Neural cell (in vitro differentiated cells): ENCODE measurements around the gene FETUB. TPM values are rescaled to one million over a fixed set of nuclear protein-coding genes. Genes with fewer than 3 reads are reported as not detected.

Experiments used
- H2AFZ ChIP-seq: fragments of 200-600, 300-800 bp; sonication (generic), shearing (Covaris generic); 2 replicates; pipeline ENCODE4 v1.6.0; 2014; ENCODE audit warnings: low read depth, mild to moderate bottlenecking, antibody characterized with exemption, low read length, moderate library complexity
- H3F3A ChIP-seq: fragments of 200-600 bp; shearing (Covaris generic); 2 replicates; pipeline ENCODE4 v1.6.1; 2016; ENCODE audit warnings: mild to moderate bottlenecking, moderate library complexity, mixed read lengths, antibody characterized with exemption, low read length; ENCODE audit not compliant: insufficient read depth, poor library complexity, severe bottlenecking
- H3K27ac ChIP-seq: fragments of 200-600, 300-800 bp; sonication (generic), shearing (Covaris generic); 2 replicates; pipeline ENCODE4 v1.5.1; 2014; ENCODE audit warnings: mild to moderate bottlenecking, low read length, moderate library complexity
- H3K27me3 ChIP-seq: fragments of 300-800, 200-600 bp; sonication (generic), shearing (Covaris generic); 2 replicates; pipeline ENCODE4 v1.6.0; 2014; ENCODE audit warnings: mild to moderate bottlenecking, low read depth, low read length, moderate library complexity; ENCODE audit not compliant: insufficient read depth
- H3K36me3 ChIP-seq: fragments of 300-800, 200-600 bp; sonication (generic), shearing (Covaris generic); 2 replicates; pipeline ENCODE4 v1.5.1; 2014; ENCODE audit warnings: mild to moderate bottlenecking, antibody characterized with exemption, low read length, moderate library complexity; ENCODE audit not compliant: insufficient read depth
- H3K4me2 ChIP-seq: fragments of 300-800, 200-600 bp; sonication (generic), shearing (Covaris generic); 2 replicates; pipeline ENCODE4 v1.6.0; 2014; ENCODE audit warnings: mild to moderate bottlenecking, low read length
- H3K4me3 ChIP-seq: fragments of 300-800, 200-600 bp; sonication (generic), shearing (Covaris generic); 2 replicates; pipeline ENCODE4 v1.5.1; 2014; ENCODE audit warnings: mild to moderate bottlenecking, low read length, moderate library complexity
- H3K79me2 ChIP-seq: fragments of 200-600 bp; shearing (Covaris generic); replicated peaks from 2 replicates; pipeline ENCODE4 v1.6.0; 2014; ENCODE audit warnings: mild to moderate bottlenecking, low read length, moderate library complexity; ENCODE audit not compliant: insufficient read depth
- H3K9ac ChIP-seq: fragments of 300-800, 200-600 bp; sonication (generic), shearing (Covaris generic); 2 replicates; pipeline ENCODE4 v1.6.1; 2016; ENCODE audit warnings: mild to moderate bottlenecking, low read length, mixed read lengths
- H3K9me2 ChIP-seq: fragments of 200-600 bp; shearing (Covaris generic); 2 replicates; pipeline ENCODE4 v1.6.1; 2016; ENCODE audit warnings: mild to moderate bottlenecking, low read length, mixed read lengths; ENCODE audit not compliant: insufficient read depth
- H3K9me3 ChIP-seq: fragments of 200-600, 300-800 bp; sonication (generic), shearing (Covaris generic); 2 replicates; pipeline ENCODE4 v1.6.1; 2016; ENCODE audit warnings: mild to moderate bottlenecking, mixed run types, low read length, moderate library complexity, mixed read lengths
- H4K20me1 ChIP-seq: fragments of 200-600 bp; shearing (Covaris generic); 2 replicates; pipeline ENCODE4 v1.6.1; 2016; ENCODE audit warnings: mild to moderate bottlenecking, mixed run types; ENCODE audit not compliant: insufficient read depth
- CTCF ChIP-seq: fragments of 450-650 bp; IDR thresholded peaks from 2 replicates; pipeline ENCODE4 v1.5.1; 2014; ENCODE audit warnings: antibody characterized with exemption, mild to moderate bottlenecking, moderate library complexity; ENCODE audit not compliant: poor library complexity, severe bottlenecking
- EP300 ChIP-seq: fragments of 450-650 bp; conservative IDR thresholded peaks from 2 replicates; pipeline ENCODE4 v1.6.1; 2014; ENCODE audit warnings: antibody characterized with exemption, mild to moderate bottlenecking, moderate library complexity; ENCODE audit not compliant: poor library complexity, severe bottlenecking
- EZH2 ChIP-seq: fragments of 200-600, 300-800 bp; shearing (Covaris generic), sonication (generic); IDR thresholded peaks from 2 replicates; pipeline ENCODE4 v1.6.1; 2014; ENCODE audit warnings: antibody characterized with exemption, low read length, borderline replicate concordance, mild to moderate bottlenecking; ENCODE audit not compliant: insufficient read depth, poor library complexity, severe bottlenecking
- MXI1 ChIP-seq: fragments of 450-650 bp; conservative IDR thresholded peaks from 2 replicates; pipeline ENCODE4 v1.6.1; 2014; ENCODE audit warnings: antibody characterized with exemption, mild to moderate bottlenecking; ENCODE audit not compliant: poor library complexity, severe bottlenecking
- POLR2AphosphoS5 ChIP-seq: IDR thresholded peaks from 2 replicates; pipeline ENCODE4 v1.6.1; 2012
- RAD21 ChIP-seq: fragments of 450-650 bp; conservative IDR thresholded peaks from 2 replicates; pipeline ENCODE4 v1.6.1; 2014; ENCODE audit warnings: antibody characterized with exemption, mild to moderate bottlenecking, moderate library complexity
- REST ChIP-seq: IDR thresholded peaks from 2 replicates; pipeline ENCODE4 v1.6.1; 2012; ENCODE audit warnings: borderline replicate concordance
- SMC3 ChIP-seq: fragments of 450-650 bp; conservative IDR thresholded peaks from 2 replicates; pipeline ENCODE4 v1.6.1; 2014; ENCODE audit warnings: antibody characterized with exemption, mild to moderate bottlenecking, moderate library complexity; ENCODE audit not compliant: poor library complexity
- TAF1 ChIP-seq: IDR thresholded peaks from 2 replicates; pipeline ENCODE4 v1.6.1; 2012; ENCODE audit warnings: low read depth
- polyA plus RNA-seq: library from polyadenylated mRNA; depleted of rRNA; stranded (reverse); fragments of >200 nt; gene quantifications from 2 replicates; pipeline ENCODE4 v1.2.3, GENCODE V29; 2014

FETUB gene
- polyA plus RNA-seq, 1 donor from 2014 or later, result not detected

GRCh38 chr3:186600896-186601295 is 39.3 kb upstream of the FETUB start:
- H2AFZ ChIP-seq, result no peak overlapping the region
- no peaks in the 10 kb centered on the region for H3F3A ChIP-seq
- H3K9me3 ChIP-seq, result no peaks in the 10 kb centered on the region
- no peaks in the 10 kb centered on the region for H3K36me3 ChIP-seq
- no peak for TF ChIP-seq MXI1
- no peak for TF ChIP-seq EP300
- TF ChIP-seq TAF1, result no peak
- no peak for TF ChIP-seq REST
- no peak for TF ChIP-seq EZH2
- TF ChIP-seq CTCF, result no peak
- TF ChIP-seq SMC3, result no peak
- TF ChIP-seq POLR2AphosphoS5, result no peak
- no peak for TF ChIP-seq RAD21
- H3K9ac ChIP-seq, result no peak overlapping the region
- H3K9me2 ChIP-seq, result no peaks in the 10 kb centered on the region
- no peak overlapping the region for H3K27ac ChIP-seq
- no peaks in the 10 kb centered on the region for H3K27me3 ChIP-seq
- H3K79me2 ChIP-seq, result no peaks in the 10 kb centered on the region
- H4K20me1 ChIP-seq, result no peaks in the 10 kb centered on the region
- no peak overlapping the region for H3K4me3 ChIP-seq
- no peak overlapping the region for H3K4me2 ChIP-seq

- no peak overlapping the region for H3K4me3 ChIP-seq
- TF ChIP-seq MXI1, result no peak
- TF ChIP-seq CTCF, result no peak
- no peak for TF ChIP-seq EZH2
- no peak for TF ChIP-seq TAF1
- TF ChIP-seq SMC3, result no peak
- no peak for TF ChIP-seq POLR2AphosphoS5
- no peak for TF ChIP-seq REST
- no peak for TF ChIP-seq EP300
- no peak for TF ChIP-seq RAD21
These were observed 37.0 kb upstream of the FETUB start for GRCh38 chr3:186603159-186603558.

More at GRCh38 chr3:186603159-186603558, 37.0 kb upstream of the FETUB start:
- no peak overlapping the region for H2AFZ ChIP-seq
- no peaks in the 10 kb centered on the region for H4K20me1 ChIP-seq
- H3K79me2 ChIP-seq, result no peaks in the 10 kb centered on the region
- no peaks in the 10 kb centered on the region for H3F3A ChIP-seq
- no peak overlapping the region for H3K9ac ChIP-seq
- H3K9me3 ChIP-seq, result no peaks in the 10 kb centered on the region
- no peaks in the 10 kb centered on the region for H3K9me2 ChIP-seq
- H3K36me3 ChIP-seq, result no peaks in the 10 kb centered on the region
- H3K4me2 ChIP-seq, result no peak overlapping the region
- no peak overlapping the region for H3K27ac ChIP-seq
- no peaks in the 10 kb centered on the region for H3K27me3 ChIP-seq
